Cardiac muscle cell (in vitro differentiated cells and primary cell): ENCODE data around the gene MTRFR. TPM values are rescaled to one million over a fixed set of nuclear protein-coding genes. Genes with fewer than 3 reads are reported as not detected.

Experiments used
- DNase-seq, 2 donors: peaks; one replicate each; pipeline versions ENCODE4 v3.0.0 to v3.0.0-alpha.2; 2010 to 2017; ENCODE audit warnings: low read depth in 1 of 2, low spot score in 1 of 2
- H3K27ac ChIP-seq: fragments of 200-600 bp; sonication (generic); 2 replicates; pipeline ENCODE4 v1.5.1; 2016
- H3K27me3 ChIP-seq: fragments of 200-600 bp; sonication (generic); 2 replicates; pipeline ENCODE4 v1.6.0; 2016; ENCODE audit warnings: control low read depth
- H3K36me3 ChIP-seq: fragments of 200-600 bp; sonication (generic); 2 replicates; pipeline ENCODE4 v1.5.1; 2016; ENCODE audit warnings: control low read depth
- H3K4me1 ChIP-seq: fragments of 200-600 bp; sonication (generic); 2 replicates; pipeline ENCODE4 v1.8.1; 2017; ENCODE audit warnings: low read depth, mild to moderate bottlenecking, mixed run types
- H3K4me3 ChIP-seq: fragments of 200-600 bp; sonication (generic); 2 replicates; pipeline ENCODE4 v1.5.1; 2016; ENCODE audit warnings: mild to moderate bottlenecking
- H3K9me3 ChIP-seq: fragments of 200-600 bp; sonication (generic); 2 replicates; pipeline ENCODE4 v1.5.1; 2017; ENCODE audit warnings: low read depth, mild to moderate bottlenecking, control low read depth
- CTCF ChIP-seq: IDR thresholded peaks from 2 replicates; pipeline ENCODE4 v1.5.1; 2012; ENCODE audit warnings: low read depth, mild to moderate bottlenecking, low read length
- polyA plus RNA-seq: library from polyadenylated mRNA; unstranded; fragments of >200 nt; fragmentation: Nextera tagmentation; extraction: Ambion mirVana; gene quantifications from 2 replicates; pipeline ENCODE4 v1.2.1, GENCODE V29; 2016
- total RNA-seq: library from RNA; depleted of rRNA; stranded (reverse); fragments of >200 nt; gene quantifications from 2 replicates; pipeline ENCODE4 v1.2.3, GENCODE V29; 2016

The MTRFR gene
- total and polyA plus RNA-seq, 2 experiments from 2014 or later, result 25.8 to 31.9 TPM

DNA sequence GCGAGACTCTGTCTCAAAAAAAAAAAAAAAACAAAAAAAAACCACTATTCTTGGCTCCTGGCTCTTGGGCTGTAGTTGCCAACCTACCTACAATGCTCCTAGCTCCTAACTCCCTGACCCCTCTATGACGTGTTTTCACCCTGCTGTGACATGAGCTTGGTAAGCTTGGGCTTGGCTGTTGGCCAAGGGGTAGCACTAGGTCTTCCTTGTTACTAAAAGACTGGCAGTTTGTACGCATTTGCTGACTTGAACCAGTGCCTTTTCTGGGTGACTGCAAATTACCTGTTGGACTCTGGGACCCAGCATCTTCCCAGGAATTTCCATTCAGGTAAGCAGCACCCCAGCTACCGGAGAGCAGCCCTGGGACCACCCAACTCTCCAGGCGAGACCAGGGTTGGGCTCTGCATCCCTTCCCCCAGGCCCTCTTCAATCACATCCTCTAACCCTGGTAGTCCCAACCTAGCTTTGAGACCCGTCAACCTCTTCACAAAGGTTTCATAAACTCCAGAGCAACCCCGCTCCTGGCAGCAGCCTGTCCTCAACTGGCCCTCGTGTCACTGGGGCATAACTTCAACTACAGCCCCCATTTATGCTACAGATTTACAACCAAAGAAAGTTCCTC is 30.1 kb downstream of the MTRFR start:
- Histone ChIP-seq H3K4me1 (no peaks in the 10 kb centered on the region), H3K9me3 (no peaks in the 10 kb centered on the region), H3K27ac (no peak overlapping the region), H3K4me3 (no peak overlapping the region), H3K27me3 (no peaks in the 10 kb centered on the region), H3K36me3 (peaks cover 38% of the 10 kb centered on the region)
- TF ChIP-seq CTCF, result no peak
- no peak for DNase-seq

DNA sequence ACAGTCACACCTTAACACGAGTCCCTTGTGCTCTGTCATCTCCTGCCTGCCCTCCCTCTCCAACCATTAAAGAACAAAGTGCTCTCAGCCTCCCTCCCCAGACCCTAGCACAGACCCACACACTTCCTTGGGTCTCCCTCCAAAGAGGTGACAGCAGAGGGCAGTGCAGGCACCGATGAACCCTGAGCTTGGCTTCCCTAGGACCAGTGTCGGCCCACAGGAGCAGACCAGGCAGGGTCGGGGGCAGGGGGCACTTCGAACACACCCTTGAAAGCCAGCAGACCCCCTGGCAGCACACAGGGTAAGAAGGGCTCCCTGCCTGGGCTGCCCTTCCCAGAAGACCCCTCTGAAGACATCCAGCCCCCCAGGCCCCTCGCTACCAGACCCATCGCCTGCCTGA is 31.4 kb downstream of the MTRFR start:
- Histone ChIP-seq H3K27ac (peak overlapping the region; percentile 23), H3K4me1 (no peaks in the 10 kb centered on the region), H3K9me3 (no peaks in the 10 kb centered on the region), H3K36me3 (peaks cover 30% of the 10 kb centered on the region), H3K4me3 (no peak overlapping the region), H3K27me3 (no peaks in the 10 kb centered on the region)
- TF ChIP-seq CTCF, result peak; percentile 21
- DNase-seq, result peak in 1 of 2 donors; percentile 52

DNA sequence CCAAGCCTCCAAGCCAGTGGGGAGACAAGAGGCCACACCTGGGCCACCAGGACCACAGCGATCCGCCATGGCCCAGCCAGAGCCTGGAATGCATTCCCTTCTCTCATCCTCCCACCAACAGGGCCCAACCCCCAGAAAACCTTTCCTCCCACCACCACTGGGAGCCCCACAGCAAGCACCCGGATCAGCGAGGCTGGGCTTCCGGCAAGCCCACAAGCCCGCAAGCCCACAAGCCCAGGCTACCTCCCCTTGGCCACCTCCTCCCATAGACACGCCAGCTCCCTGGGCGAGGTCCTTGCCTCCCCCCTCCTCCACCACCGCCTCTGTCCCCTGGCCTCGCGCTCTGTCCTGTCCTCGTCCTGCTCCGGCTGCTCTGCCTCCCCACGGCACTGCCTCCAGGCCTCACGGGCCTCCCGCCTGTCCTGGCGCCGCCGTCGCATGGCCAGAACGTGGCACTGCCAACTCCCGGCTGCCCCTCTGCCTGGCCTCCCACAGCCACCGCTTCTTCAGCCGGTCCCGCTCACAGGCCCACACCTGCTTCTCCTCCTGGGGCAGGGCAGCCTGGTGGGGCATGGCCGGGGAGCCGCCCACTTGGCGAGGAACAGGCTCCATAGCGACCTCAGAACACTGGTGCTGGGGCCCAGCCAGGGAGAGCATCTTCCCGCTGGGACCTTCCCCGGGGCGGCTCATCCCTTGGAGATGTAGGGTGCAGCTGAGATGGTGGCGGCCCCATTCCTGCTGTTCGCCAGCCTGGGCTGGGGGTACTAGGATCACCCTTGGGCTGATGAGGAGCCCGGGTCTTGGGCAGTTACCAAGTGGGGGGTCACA is 32.8 kb downstream of the MTRFR start:
- H3K36me3 ChIP-seq, result peaks cover 16% of the 10 kb centered on the region
- H3K4me1 ChIP-seq, result no peaks in the 10 kb centered on the region

DNA sequence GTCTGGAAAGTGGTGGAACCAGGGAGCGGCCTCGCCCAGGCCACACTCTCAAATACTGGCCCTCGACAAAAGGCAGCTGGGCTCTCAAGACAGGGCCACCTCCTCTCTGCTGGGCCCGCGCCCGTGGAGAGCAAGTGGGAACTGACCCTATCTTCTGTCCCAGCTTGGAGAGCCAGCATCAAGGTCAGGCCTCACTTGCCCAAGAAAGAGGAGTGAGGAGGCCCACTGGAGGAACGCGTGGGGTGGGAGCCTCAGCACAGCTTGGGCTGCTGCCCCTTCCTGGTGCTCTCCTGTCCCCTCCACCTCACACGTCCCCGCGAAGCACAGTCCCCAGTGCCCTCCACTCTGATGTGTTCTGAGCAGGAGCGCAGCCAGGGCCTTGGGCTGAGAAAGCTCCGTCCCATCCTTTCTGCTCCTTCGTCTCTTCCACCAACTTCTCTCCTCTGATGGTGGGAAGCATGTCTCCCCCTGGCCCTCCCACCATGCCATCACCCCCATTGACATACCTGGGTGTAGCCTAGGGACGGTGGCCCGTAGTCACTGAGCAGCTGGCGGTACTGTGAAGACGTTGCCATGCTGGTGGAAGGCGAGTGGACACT is 33.5 kb downstream of the MTRFR start:
- H3K9me3 ChIP-seq, result no peaks in the 10 kb centered on the region
- no peaks in the 10 kb centered on the region for H3K27me3 ChIP-seq
- H3K4me3 ChIP-seq, result no peak overlapping the region
- H3K4me1 ChIP-seq, result no peaks in the 10 kb centered on the region
- no peak for TF ChIP-seq CTCF
- H3K36me3 ChIP-seq, result peaks cover 10% of the 10 kb centered on the region
- no peak for DNase-seq
- no peak overlapping the region for H3K27ac ChIP-seq

More for the DNA sequence above, 32.8 kb downstream of the MTRFR start:
- DNase-seq, result no peak
- Histone ChIP-seq H3K4me3 (no peak overlapping the region), H3K27ac (no peak overlapping the region), H3K9me3 (no peaks in the 10 kb centered on the region), H3K27me3 (no peaks in the 10 kb centered on the region)
- TF ChIP-seq CTCF, result no peak

- no peak for TF ChIP-seq CTCF
- H3K9me3 ChIP-seq, result no peaks in the 10 kb centered on the region
- peaks cover 4% of the 10 kb centered on the region for H3K36me3 ChIP-seq
- no peak for DNase-seq
- no peak overlapping the region for H3K4me3 ChIP-seq
- H3K27me3 ChIP-seq, result no peaks in the 10 kb centered on the region
- H3K4me1 ChIP-seq, result no peaks in the 10 kb centered on the region
- no peak overlapping the region for H3K27ac ChIP-seq
These were observed 34.2 kb downstream of the MTRFR start for GRCh38 chr12:123267335-123267920.
